NCI-H2081 treated with DMSO at 0.1 percent for 48 hours (cell line): ENCODE data around the gene KLRC1.
"Not testable (repeated sequence)": the region's sequence is repeated elsewhere in the genome, so short reads cannot be mapped to it uniquely, and the experiment has no call there.

Experiments used
- DNase-seq: peaks from one replicate; lab custom pipeline; 2025; lab: John Stamatoyannopoulos, UW

The KLRC1 gene

DNA sequence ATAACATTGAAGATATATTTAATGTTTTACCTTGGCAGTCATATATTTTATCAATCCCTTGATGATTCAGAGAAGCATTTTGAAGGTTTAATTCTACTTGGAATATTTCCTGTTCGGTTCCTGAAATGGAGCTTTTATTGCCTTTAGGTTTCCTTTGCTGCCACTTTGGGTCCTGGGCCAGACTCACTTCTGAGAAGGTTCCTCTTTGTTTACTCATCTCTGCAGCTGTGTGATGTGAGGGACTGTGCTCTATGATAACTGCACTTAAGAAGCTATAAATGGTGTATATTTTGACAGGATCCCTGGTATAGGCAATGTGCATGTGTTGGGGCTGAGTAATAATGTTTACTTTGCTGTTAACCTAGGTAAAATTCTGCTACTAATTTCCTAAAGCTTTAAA is 32.8 kb downstream of the KLRC1 start, which contains the start of gene KLRC3:
KLRC3 (minus strand) TSS at position 262 of the 400 bp plus-strand sequence; CDS start at position 217, 45 bp downstream.
- not testable (repeated sequence) for DNase-seq

GRCh38 chr12:10409392-10409791 is 43.8 kb downstream of the KLRC1 start, which contains the start of gene KLRC4:
Gene KLRC4, minus strand, starts transcription at chr12:10409757. Its CDS starts 182 bp downstream, at chr12:10409575.
- DNase-seq, result no peak

- DNase-seq, result no peak
Observed at GRCh38 chr12:10408842-10409241, 44.3 kb downstream of the KLRC1 start.

GRCh38 chr12:10406725-10407124 is 46.5 kb downstream of the KLRC1 start:
- DNase-seq, result no peak

- no peak for DNase-seq
Observed at GRCh38 chr12:10405294-10405693, 47.9 kb downstream of the KLRC1 start.

- no peak for DNase-seq
Observed at GRCh38 chr12:10404798-10405197, 48.4 kb downstream of the KLRC1 start.

GRCh38 chr12:10400829-10401228 is 52.3 kb downstream of the KLRC1 start:
- no peak for DNase-seq

- no peak for DNase-seq
Observed at GRCh38 chr12:10398168-10398567, 55.0 kb downstream of the KLRC1 start.

- DNase-seq, result no peak
Observed at GRCh38 chr12:10397296-10397695, 55.9 kb downstream of the KLRC1 start.

DNA sequence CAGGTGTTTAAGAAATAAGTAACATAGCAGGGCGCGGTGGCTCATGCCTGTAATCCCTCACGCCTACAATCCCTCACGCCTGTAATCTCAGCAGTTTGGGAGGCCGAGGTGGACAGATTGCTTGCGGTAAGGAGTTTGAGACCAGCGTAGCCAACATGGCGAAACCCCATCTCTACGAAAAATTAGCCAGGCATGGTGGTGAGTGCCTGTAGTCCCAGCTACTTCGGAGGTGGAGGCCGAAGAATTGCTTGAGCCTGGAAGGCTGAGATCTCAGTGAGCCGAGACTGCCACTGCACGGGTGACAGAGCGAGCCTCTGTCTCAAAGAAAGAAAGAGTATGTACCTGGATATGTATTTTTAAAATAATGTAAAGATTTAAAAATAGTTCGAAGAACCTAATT is 57.0 kb downstream of the KLRC1 start:
- DNase-seq, result not testable (repeated sequence)
